BJ (cell line): ENCODE data around the gene DSN1. TPM values are rescaled to one million over a fixed set of nuclear protein-coding genes. Genes with fewer than 3 reads are reported as not detected.
A peak's percentile ranks its signal among the peaks of the same experiment; 100 is the strongest.

Experiments used
- CTCF ChIA-PET: fragments of 350-600 bp; formaldehyde crosslinking; extraction: SDS; loops from one replicate; lab custom pipeline; 2021; ENCODE audit warnings: antibody characterized with exemption, inconsistent platforms; lab: Yijun Ruan, JAX
- POLR2A ChIA-PET: fragments of 300-600 bp; sonication (Branson Sonifier 250); formaldehyde crosslinking; extraction: SDS; loops from one replicate; lab custom pipeline; 2021; ENCODE audit warnings: antibody characterized with exemption; lab: Charles Lee
- DNase-seq: peaks from one replicate; pipeline ENCODE4 v3.0.0-alpha.2; 2011; ENCODE audit warnings: low read depth
- H3K27me3 ChIP-seq: 2 replicates; pipeline ENCODE4 v1.6.0; 2011; ENCODE audit warnings: low read length; ENCODE audit not compliant: control insufficient read depth, insufficient read depth
- H3K36me3 ChIP-seq: 2 replicates; pipeline ENCODE4 v1.5.1; 2011; ENCODE audit warnings: low read length; ENCODE audit not compliant: control insufficient read depth, insufficient read depth
- H3K4me3 ChIP-seq: 2 replicates; pipeline ENCODE4 v1.5.1; 2011; ENCODE audit warnings: low read depth, mild to moderate bottlenecking, control low read depth, low read length
- CTCF ChIP-seq: IDR thresholded peaks from 2 replicates; pipeline ENCODE4 v1.5.1; 2011; ENCODE audit warnings: low read depth, mild to moderate bottlenecking, control low read depth, inconsistent platforms, low read length, moderate library complexity; ENCODE audit not compliant: insufficient read depth
- polyA plus RNA-seq: library from polyadenylated mRNA; depleted of rRNA; stranded (reverse); fragments of >200 nt; gene quantifications from 2 replicates; pipeline ENCODE4 v1.2.3, GENCODE V29; 2011

The DSN1 gene
- polyA plus RNA-seq, 1 experiment, result 7.3 TPM

- TF ChIP-seq CTCF, result no peak
- Histone ChIP-seq H3K27me3 (no peaks in the 10 kb centered on the region), H3K4me3 (no peak overlapping the region), H3K36me3 (peaks cover 47% of the 10 kb centered on the region)
- POLR2A ChIA-PET, result no interaction called here
- DNase-seq, result no peak
- CTCF ChIA-PET, result interaction anchor here (0.6 to 5.7 kb wide), 4 partner anchors 12 to 124 kb away, joined by 3 to 32 read pairs (median 4); a partner anchor contains a TSS
These were observed 22.6 kb upstream of the DSN1 start for GRCh38 chr20:36796117-36796516.

GRCh38 chr20:36795691-36796090, 22.1 kb upstream of the DSN1 start:
- H3K36me3 ChIP-seq, result peaks cover 43% of the 10 kb centered on the region
- H3K27me3 ChIP-seq, result no peaks in the 10 kb centered on the region
- POLR2A ChIA-PET, result no interaction called here
- CTCF ChIA-PET, result interaction anchor here (0.6 to 5.7 kb wide), 4 partner anchors 13 to 124 kb away, joined by 3 to 32 read pairs (median 4); a partner anchor contains a TSS
- no peak overlapping the region for H3K4me3 ChIP-seq
- TF ChIP-seq CTCF, result no peak
- DNase-seq, result no peak

GRCh38 chr20:36794116-36794474, 20.5 kb upstream of the DSN1 start:
- DNase-seq, result no peak
- CTCF ChIA-PET, result interaction anchor here (1.3 to 3.5 kb wide), 2 partner anchors 15 to 69 kb away, joined by 4 to 12 read pairs; a partner anchor contains a TSS
- POLR2A ChIA-PET, result no interaction called here
- no peak overlapping the region for H3K4me3 ChIP-seq
- peaks cover 36% of the 10 kb centered on the region for H3K36me3 ChIP-seq
- no peak for TF ChIP-seq CTCF
- no peaks in the 10 kb centered on the region for H3K27me3 ChIP-seq

- Histone ChIP-seq H3K4me3 (no peak overlapping the region), H3K36me3 (peaks cover 34% of the 10 kb centered on the region), H3K27me3 (no peaks in the 10 kb centered on the region)
- DNase-seq, result no peak
- CTCF ChIA-PET, result interaction anchor here (0.9 to 3.5 kb wide), 5 partner anchors 15 to 93 kb away, joined by 3 to 12 read pairs (median 5); a partner anchor contains a TSS
- POLR2A ChIA-PET, result interaction anchor here (0.5 kb wide), 1 partner anchor 27 kb away, joined by 8 read pairs; no protein-coding TSS in a partner anchor
- no peak for TF ChIP-seq CTCF
These were observed 19.9 kb upstream of the DSN1 start for GRCh38 chr20:36793294-36794115.

- ChIA-PET CTCF (interaction anchor here (0.7 to 3.5 kb wide), 8 partner anchors 15 to 94 kb away, joined by 3 to 12 read pairs (median 4); a partner anchor contains a TSS), POLR2A (no interaction called here)
- H3K27me3 ChIP-seq, result no peaks in the 10 kb centered on the region
- H3K36me3 ChIP-seq, result peaks cover 30% of the 10 kb centered on the region
- TF ChIP-seq CTCF, result peak; percentile 59
- no peak for DNase-seq
- H3K4me3 ChIP-seq, result no peak overlapping the region
These were observed 18.9 kb upstream of the DSN1 start for GRCh38 chr20:36792422-36792821.
